Nephron (organoid): Measurements from ENCODE around the gene WDR54.
A peak's percentile ranks its signal among the peaks of the same experiment; 100 is the strongest.

Experiments used
- H3K27ac Mint-ChIP-seq, 3 experiments: 2 replicates each; pipeline ENCODE4 v1.8.0; 2020; ENCODE audit warnings: mixed read lengths in 3 of 3, mild to moderate bottlenecking in 2 of 3, moderate library complexity in 1 of 3
- H3K27me3 Mint-ChIP-seq: 2 replicates; pipeline ENCODE4 v1.8.0; 2021; ENCODE audit warnings: low read depth, mild to moderate bottlenecking, moderate library complexity, mixed read lengths
- H3K36me3 Mint-ChIP-seq: 2 replicates; pipeline ENCODE4 v1.8.0; 2020; ENCODE audit warnings: low read depth, mixed read lengths
- H3K4me1 Mint-ChIP-seq: 2 replicates; pipeline ENCODE4 v1.8.0; 2020; ENCODE audit warnings: mixed read lengths
- H3K4me3 Mint-ChIP-seq, 3 experiments: 2 replicates each; pipeline ENCODE4 v1.8.0; 2020; ENCODE audit warnings: mild to moderate bottlenecking in 3 of 3, mixed read lengths in 3 of 3, moderate library complexity in 2 of 3
- H3K9me3 Mint-ChIP-seq: 2 replicates; pipeline ENCODE4 v1.8.0; 2020; ENCODE audit warnings: mixed read lengths
- CTCF ChIP-seq, 3 experiments: fragments of 200-600 bp; sonication (generic); IDR thresholded peaks; one replicate each; pipeline ENCODE4 v1.5.0; 2021; ENCODE audit warnings: antibody characterized with exemption in 3 of 3; ENCODE audit not compliant: unreplicated experiment in 3 of 3

Gene WDR54

GRCh38 chr2:74423231-74424095, 1.9 kb downstream of the WDR54 start:
- no peaks in the 10 kb centered on the region for H3K27me3 Mint-ChIP-seq
- peak overlapping the region; percentile 97 to 98 (median 98) for H3K4me3 Mint-ChIP-seq
- peaks cover 32% of the 10 kb centered on the region for H3K36me3 Mint-ChIP-seq
- H3K9me3 Mint-ChIP-seq: no peaks in the 10 kb centered on the region
- no peak for TF ChIP-seq CTCF (IDR thresholded peaks at IDR 0.05; ENCODE audit: unreplicated experiment in 3 of 3)
- peak overlapping the region in 1 of 3 experiments; percentile 26 for H3K27ac Mint-ChIP-seq
- peaks cover 14% of the 10 kb centered on the region for H3K4me1 Mint-ChIP-seq

GRCh38 chr2:74424139-74424992, 2.8 kb downstream of the WDR54 start:
- Mint-ChIP-seq H3K4me1 (peaks cover 14% of the 10 kb centered on the region), H3K27me3 (no peaks in the 10 kb centered on the region), H3K9me3 (no peaks in the 10 kb centered on the region), H3K36me3 (peaks cover 41% of the 10 kb centered on the region), H3K27ac (peak overlapping the region in 1 of 3 experiments; percentile 30), H3K4me3 (peak overlapping the region; percentile 31 to 62 (median 36))
- no peak for TF ChIP-seq CTCF (IDR thresholded peaks at IDR 0.05; ENCODE audit: unreplicated experiment in 3 of 3)

- TF ChIP-seq CTCF (IDR thresholded peaks at IDR 0.05; ENCODE audit: unreplicated experiment in 3 of 3): no peak
- peaks cover 45% of the 10 kb centered on the region for H3K36me3 Mint-ChIP-seq
- peak overlapping the region in 1 of 3 experiments; percentile 30 for H3K27ac Mint-ChIP-seq
- H3K4me1 Mint-ChIP-seq: peaks cover 14% of the 10 kb centered on the region
- H3K9me3 Mint-ChIP-seq: no peaks in the 10 kb centered on the region
- peak overlapping the region; percentile 10 to 28 (median 17) for H3K4me3 Mint-ChIP-seq
- H3K27me3 Mint-ChIP-seq: no peaks in the 10 kb centered on the region
Measured at GRCh38 chr2:74424995-74425406, 3.5 kb downstream of the WDR54 start.

GRCh38 chr2:74425523-74425922, 4.0 kb downstream of the WDR54 start:
- no peaks in the 10 kb centered on the region for H3K9me3 Mint-ChIP-seq
- peaks cover 14% of the 10 kb centered on the region for H3K4me1 Mint-ChIP-seq
- peak overlapping the region in 2 of 3 experiments; percentile 9 to 48 for H3K27ac Mint-ChIP-seq

DNA sequence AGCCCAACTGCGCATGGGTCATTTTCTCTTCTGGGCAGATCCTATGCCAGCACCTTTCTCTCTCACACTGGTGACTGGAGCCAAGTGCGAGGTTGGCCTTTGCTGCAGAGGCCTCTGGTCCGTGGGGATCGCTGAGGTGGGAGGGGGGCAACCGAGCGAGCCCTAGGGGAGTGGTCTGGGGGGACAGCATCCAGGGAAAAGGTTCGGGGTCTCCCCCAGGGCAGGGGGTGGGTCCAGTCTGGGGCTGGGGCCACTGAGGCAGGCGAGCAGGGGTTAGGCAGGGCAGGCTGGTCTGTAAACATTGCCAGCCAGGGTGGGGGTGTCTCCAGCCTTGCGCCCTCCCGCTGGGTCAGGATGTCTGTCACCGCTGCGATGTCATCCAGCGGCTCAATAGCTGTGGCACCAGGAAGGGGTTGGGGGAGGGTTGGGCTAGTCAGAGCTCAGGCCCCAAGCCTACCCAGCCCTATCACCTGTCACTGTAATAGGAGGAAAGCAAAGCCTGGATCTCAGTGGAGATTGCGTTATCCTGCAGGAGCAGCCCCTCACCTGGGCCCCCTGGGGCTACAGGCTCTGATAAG, 4.7 kb downstream of the WDR54 start:
- no peak for TF ChIP-seq CTCF (IDR thresholded peaks at IDR 0.05; ENCODE audit: unreplicated experiment in 3 of 3)
- Mint-ChIP-seq H3K27ac (peak overlapping the region in 1 of 3 experiments; percentile 40), H3K27me3 (no peaks in the 10 kb centered on the region), H3K9me3 (no peaks in the 10 kb centered on the region), H3K36me3 (peaks cover 52% of the 10 kb centered on the region), H3K4me1 (peaks cover 9% of the 10 kb centered on the region), H3K4me3 (no peak overlapping the region)

More at GRCh38 chr2:74425523-74425922, 4.0 kb downstream of the WDR54 start:
- H3K4me3 Mint-ChIP-seq: no peak overlapping the region
- peaks cover 49% of the 10 kb centered on the region for H3K36me3 Mint-ChIP-seq
- no peaks in the 10 kb centered on the region for H3K27me3 Mint-ChIP-seq
- TF ChIP-seq CTCF (IDR thresholded peaks at IDR 0.05; ENCODE audit: unreplicated experiment in 3 of 3): no peak
